ENCODE results near the gene TTK.

TTK gene

DNA sequence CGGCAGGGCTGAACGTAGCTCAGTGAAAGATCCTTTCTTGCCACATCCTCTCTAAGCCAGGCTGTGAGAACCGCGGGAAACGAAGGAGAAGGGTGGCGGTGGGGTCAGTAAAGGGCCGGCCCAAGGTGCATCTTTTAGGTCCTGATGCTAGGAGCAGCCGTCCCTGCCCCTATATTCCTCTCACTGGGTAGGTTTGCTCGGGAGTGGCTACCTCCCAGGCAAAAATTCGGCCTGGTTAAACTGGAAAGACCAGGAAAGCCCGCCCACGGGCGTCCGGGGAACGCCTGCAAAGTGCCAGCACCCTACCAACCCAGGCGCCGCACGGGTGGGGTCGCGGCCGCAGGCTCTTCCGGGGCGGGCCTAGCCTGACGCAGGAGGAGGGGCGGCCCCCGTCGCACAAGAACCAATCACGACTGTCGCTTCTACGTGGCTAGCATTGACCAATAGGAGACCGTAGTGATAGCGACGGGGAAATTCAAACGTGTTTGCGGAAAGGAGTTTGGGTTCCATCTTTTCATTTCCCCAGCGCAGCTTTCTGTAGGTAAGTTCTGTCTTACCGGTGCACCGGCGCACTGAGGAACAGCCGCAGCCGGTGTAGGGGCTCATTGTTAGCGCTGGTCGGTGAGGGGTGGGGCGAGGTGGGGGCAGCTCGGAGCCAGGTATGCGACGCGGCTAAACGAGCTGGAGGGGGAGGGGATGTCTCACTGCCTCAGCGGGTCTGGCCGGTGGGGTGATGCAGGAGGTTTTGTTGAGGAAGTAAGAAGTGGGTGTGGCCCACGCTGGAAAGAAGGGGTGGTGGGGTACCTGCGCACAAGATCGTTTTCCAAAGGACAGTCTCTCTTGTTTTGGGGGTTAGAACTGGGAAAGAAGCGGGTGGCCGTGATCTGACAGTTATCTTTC is at the start of gene TTK:
TTK (plus strand) TSS at position 477 of the 900 bp plus-strand sequence. CDS start 1,195 bp downstream, outside the sequence.
- peak; percentile 84 to 85 for DNase-seq (ENCODE audit: low read depth in 2 of 2)

DNA sequence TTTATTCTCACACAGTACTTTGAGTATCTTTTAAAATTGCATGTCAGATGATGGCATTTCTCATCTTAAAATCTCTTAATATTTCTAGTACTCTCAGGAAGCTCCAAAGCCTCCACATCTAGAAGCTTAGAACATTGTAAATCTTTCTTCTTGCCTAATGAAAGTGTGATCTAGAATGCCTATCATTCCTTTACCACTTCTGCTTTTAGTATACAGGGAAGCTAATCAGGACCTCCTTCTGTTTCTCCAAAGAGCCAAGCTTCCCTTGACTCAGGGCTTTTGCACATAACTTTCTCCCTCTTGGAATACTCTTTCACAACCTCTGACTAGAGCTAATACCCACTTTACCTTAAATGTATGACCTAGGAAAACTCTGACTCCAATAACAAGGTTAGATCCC is 49.6 kb upstream of the TTK start:
- DNase-seq (ENCODE audit: low read depth in 2 of 2), result no peak

DNA sequence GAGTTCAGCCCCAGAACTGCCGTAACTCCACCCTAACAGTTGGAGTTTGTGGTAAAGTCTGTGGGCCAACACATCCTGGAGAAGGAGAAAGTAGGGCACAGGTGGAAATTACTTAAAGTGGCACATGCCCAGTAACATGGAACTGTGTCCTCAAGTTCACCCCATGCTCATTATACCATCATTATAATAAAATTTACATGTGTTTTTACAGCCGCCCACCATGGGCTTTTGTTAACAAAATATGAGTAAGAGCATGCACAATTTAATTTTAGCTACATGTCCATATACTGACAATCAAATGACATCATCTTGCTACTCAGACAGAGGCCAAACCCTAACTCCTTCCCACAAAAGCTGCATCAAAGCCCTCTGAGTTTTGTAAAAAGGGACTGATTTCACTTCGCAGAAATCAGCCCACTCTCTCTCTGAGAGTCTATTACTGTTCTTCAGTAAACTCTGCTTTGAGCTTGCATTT is 39.8 kb upstream of the TTK start:
- no peak for DNase-seq (ENCODE audit: low read depth in 2 of 2)

DNA sequence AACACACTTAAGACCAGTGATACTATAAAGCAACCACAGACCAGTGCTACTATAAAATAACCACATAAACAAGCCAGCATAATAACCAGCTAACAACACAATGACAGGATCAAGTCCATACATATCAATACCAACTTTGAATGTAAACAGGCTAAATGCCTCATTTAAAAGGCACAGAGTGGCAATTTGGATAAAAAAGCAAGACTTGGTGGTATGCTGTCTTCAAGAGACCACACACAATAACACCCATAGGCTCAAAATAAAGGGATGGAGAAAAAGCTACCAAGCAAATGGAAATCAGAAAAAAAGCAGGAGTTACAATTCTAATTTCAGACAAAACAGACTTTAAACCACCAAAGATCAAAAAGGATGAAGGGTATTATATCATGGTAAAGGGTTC is 37.3 kb upstream of the TTK start:
- DNase-seq (ENCODE audit: low read depth in 2 of 2), result no peak

DNA sequence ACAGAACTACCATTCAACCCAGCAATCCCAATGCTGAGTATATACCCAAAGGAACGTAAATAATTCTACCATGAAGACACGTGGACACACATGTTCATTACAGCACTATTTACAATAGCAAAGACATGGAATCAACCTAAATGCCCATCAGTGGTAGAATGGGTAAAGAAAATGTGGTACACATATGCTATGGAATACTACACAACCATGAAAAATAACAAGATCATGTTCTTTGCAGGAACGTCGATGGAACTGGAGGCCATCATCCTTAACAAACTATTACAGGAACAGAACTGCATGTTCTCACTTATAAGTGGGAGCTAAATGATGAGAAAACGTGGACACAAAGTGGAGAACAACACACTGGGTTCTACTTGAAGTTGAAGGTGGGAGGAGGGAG is 34.7 kb upstream of the TTK start:
- DNase-seq (ENCODE audit: low read depth in 2 of 2), result no peak

DNA sequence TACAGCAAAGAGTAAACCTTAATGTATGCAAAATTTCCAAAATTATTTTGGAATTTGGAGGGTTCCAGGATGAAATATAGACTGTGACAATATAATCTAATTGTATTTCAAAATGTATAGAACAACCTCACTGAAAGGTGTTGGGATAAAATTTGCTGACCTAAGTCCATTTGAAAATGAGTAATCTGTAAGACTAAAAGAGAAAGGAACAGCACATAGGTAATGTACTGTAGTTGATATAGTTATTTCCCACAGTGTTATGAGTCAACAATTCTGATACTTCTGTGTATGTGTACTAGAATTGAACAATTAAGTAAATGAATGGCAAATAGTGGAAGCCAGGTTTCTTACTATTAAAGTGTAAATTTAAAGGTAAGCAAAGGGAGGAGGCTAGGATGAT is 33.3 kb upstream of the TTK start:
- DNase-seq (ENCODE audit: low read depth in 2 of 2), result no peak

DNA sequence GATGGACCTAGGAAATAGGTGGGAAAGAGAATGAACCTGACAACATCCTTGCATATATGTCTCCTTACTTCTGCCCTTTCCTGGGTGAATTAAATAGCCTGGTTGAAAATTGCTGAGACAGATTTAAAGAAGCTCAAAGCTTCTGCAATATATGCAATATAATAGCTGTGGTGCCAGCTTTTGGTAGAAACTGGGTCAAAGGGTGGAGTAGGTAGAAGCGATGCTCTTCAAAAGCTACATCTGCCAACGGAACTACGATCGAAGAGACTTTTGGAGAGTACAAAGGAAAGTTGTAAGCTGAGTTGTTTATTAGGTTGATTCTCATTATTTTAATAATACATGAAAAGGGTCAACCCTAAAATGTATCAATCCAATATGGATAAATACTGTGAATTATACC is 22.8 kb upstream of the TTK start:
- no peak for DNase-seq (ENCODE audit: low read depth in 2 of 2)

DNA sequence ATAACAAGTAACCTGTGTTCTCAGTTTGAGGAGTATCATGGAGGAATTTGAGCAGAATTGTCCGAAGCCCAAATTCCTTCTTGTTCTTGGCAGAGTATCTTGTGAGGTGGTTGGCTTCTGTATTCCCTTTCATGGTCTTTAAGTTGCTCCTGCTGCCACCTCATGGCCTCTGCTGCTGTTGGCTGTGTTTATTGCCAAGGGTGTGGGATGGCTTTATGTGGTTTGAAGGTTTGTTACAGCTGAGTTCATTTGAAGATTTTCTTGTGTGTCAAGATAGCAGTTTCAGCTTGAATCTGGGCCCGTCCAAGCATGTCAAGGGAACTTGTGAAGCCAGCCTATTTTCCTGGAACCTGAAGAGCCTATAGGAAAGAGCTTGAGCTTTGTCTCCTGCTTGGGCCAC is 20.2 kb upstream of the TTK start:
- DNase-seq (ENCODE audit: low read depth in 2 of 2), result no peak

DNA sequence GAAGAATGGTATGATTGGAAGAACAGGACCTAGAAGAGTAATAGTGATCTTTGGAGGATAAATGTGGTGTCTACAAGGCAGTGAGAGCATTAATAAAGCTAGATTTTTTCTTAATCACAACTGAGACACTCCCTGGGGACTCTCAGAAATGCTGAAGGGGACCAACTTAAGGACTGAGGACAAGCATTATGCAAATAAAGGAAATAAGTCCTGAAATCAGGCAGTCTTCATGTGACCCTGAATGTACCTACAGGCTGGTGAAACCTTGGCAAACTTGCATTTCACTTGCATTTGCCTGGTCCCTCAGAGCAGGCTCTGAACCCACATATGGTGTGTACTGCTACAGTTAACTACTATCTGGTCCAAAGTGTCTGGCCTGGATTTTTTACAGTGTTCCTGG is 19.3 kb upstream of the TTK start:
- DNase-seq (ENCODE audit: low read depth in 2 of 2), result no peak

DNA sequence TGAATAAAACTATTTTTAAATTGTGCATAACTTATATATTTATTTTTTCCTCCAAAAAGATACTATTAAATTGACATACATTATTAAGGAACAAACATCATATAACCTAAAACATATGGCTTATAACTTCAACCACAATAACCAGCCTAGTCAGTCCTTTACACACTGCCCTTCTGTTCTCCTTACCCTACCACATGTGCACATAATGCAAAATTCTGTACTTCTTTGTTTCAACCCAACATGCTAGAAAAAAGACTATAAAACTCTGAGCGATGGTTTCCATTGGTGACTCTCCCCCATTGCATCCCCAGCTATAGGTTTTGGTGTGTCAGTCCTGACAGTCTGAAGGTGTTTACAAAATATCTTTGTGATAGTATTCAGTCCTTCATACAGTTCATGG is 14.8 kb upstream of the TTK start:
- no peak for DNase-seq (ENCODE audit: low read depth in 2 of 2)

DNA sequence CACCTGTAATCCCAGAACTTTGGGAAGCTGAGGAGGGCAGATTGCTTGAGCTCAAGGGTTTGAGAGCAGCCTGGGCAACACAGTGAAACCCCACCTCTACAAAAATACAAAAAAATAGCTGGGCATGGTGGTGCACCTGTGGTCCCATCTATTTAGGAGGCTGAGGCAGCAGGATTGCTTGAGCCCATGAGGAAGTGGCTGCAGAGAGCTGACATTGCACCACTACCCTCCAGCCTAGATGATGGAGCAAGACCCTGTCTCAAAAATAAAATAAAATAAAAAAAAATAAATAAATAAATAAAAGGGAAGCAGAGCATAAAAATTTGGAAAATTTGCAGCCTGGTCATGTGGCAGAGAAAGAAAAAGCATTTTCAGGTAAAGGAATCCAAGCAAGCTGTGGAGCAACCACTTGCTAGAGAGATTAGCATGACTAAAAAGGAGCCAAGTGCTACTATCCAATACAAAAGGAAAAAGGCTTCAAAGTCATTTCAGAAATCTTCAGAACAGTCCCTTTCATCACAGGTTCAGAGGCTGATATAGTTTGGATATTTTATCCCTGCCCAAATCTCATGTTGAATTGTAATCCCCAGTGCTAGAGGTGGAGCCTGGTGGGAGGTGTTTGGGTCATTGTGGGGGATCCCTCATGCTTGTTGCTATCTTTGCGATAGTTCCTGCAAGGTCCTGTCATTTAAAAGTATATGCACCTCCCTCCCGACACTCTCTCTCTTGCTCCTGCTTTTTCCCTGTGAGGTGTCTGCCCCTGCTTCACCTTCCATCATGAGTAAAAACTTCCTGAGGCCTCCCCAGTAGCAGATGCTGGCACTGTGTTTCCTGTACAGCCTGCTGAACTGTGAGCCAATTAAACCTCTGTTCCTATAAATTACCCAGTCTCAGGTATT is 11.2 kb upstream of the TTK start:
- DNase-seq (ENCODE audit: low read depth in 2 of 2), result no peak

DNA sequence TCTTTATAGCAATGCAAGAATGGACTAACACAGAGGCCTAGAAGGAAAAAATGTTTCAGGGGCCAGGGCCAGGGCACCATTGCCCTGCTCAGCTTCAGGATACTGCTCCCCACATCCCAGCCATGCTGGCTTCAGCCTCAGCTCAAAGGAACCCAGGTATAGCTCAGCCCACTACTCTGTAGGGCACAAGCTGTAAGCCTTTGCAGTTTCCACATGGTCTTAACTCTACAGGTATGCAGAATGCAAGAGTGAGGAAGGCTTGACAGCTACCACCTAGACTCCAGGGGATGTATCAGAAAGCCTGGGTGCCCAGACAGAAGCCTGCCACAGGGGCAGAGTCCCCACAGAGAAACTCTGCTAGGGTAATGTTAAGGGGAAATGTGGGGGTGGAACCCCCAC is 10.5 kb upstream of the TTK start:
- DNase-seq (ENCODE audit: low read depth in 2 of 2), result no peak

DNA sequence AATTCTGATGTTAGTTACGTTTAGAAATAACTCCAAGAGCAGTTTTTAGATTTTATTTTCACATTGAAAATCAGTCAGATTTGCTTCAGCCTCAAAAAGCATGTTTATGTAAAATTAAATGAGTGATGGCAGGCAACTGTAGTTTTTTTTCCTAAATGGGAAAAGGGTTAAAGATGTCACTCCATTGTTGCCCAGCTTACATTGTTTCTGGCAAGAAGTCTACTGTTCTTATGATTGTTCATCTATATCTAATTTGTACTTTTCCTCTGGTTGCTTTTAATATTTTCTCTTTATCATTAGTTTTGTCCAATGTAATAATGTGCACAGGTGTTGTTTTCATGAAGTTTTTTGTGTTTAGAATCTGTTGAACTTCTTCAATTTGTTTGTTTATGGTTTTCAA is 6.7 kb upstream of the TTK start:
- no peak for DNase-seq (ENCODE audit: low read depth in 2 of 2)

DNA sequence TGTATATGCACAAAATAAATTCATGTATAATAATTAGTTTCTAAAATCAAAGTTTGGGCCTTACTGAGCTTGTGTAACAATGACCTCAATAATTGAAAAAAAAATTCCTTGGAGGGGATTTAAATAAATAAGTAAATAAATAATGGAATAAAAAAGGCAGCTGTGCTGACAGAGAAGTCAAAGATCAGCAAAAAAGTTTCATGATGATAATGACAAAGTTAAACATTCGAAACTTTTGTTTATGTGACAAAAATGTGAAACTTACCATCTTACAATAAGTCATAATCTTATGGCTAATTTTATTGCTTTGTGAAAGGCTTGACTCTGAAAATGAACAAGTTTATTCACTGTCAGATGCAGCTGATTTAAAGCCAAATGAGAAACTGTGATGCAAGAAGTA is 3.1 kb upstream of the TTK start:
- DNase-seq (ENCODE audit: low read depth in 2 of 2), result no peak

DNA sequence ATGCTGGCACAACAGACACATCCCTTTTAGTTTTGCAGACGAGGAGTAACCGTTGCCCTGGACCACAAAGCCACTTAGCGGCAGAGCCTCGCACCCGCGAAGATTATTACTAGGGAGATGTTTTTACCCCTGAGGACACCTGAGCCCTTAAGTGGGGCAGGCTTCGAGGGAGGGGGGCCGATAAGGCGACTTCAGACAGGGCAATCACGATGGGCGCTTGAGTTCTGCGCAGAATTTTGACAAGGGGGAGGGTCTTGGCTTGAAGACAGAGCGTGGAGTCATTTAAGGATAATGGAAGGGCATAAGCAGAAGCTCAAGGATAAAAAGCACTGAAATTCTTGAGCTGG is 650 bp upstream of the TTK start:
- DNase-seq (ENCODE audit: low read depth in 2 of 2), result peak in 1 of 2 donors; percentile 4

DNA sequence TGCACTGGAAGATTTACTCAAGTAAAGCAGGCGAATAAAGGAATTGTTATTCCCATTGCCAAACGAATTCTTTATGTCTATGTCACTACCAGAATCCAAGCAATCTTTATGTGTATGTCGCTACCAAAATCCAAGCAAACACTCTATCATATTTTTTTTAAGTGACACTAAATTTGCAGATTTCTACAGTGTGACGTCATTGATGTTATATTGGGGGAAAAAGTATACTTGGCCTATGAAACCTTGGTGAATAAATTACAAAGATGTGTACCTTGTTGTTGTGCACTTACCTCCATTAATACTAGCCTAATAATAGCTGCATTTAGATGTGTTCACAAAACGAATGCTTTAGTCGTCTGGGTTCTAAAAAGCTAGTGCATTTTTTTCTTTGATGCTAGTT is 957 bp downstream of the TTK start:
- DNase-seq (ENCODE audit: low read depth in 2 of 2), result no peak

DNA sequence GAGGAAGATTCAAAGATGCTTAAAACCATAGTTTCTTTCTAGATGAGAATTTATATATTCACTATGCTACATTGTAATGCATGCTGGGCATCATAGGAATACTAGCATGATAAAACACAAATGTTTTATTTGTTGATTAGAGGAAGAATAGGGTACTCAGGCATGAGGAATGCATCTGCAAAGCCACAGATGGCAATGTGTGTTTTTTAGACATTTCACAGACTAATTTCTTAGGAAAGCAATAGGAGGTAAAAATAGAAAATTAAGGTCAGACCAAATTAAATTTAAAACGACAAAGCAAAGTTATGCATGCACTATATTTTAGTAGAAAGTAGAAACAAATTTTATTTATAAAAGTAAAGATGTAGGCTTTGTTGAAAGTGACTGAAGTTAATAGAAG is 2.1 kb downstream of the TTK start:
- no peak for DNase-seq (ENCODE audit: low read depth in 2 of 2)

DNA sequence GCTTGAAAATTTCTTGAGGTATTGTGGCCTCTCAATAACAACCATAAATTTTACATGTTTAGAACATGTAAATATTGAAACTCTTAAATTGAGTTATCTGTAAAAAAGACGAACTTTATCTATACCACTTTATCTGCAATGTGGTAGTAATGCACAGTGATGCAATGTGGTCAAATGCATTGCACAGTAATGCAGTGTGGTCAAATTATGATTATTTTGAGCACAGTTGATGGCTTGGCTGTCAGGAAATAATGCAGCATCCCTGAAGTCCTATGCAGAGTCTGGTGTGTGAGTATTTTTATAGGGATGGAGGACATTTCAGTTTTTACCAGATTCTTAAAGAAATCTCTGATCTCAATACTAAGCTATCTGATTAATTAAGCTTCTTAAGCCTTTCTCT is 5.1 kb downstream of the TTK start:
- DNase-seq (ENCODE audit: low read depth in 2 of 2), result no peak

DNA sequence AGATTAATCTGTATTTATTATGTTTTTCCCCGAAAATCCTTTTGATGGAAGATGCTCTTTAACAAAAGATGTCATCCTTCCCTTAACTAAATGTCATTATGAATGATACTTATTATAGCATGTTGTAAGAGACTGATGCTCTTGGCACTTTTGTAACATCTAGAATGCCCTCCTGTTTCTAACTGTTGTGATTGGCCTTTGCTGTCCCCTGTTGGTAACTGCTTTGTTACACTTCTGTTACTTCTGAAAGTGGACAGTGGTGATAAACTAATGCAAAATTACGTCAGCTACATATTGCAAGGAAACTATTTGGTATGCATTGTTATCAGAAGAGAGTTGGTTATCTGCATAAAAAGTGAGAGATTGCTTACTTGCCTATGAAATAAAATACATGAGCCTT is 5.8 kb downstream of the TTK start:
- DNase-seq (ENCODE audit: low read depth in 2 of 2), result no peak

DNA sequence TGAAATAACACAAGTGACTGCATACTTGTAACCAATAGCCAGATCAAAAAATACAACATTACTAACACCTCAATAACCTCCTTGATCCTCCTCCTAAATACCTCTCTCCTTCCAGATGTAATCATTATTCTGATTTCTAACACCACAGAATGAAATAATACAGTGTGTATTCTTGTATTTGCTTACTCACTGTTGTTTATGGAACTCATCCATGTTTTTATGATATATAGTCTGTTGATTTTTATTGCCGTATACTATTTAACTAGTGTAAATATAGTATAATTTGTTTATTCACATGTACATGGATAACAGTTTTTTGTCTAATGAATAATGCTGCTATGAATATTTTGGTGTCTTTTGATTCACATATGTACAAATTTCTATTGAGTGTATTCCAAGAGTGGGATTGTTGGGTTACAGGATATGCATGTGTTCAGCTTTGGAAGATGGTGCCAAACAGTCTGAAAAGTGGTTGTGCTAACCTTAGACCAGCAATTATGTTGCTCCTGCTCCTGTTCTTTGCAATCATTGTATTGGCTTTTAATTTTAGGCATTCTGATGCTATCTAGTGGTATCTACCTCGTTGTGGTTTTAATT is 11.5 kb downstream of the TTK start:
- no peak for DNase-seq (ENCODE audit: low read depth in 2 of 2)

DNA sequence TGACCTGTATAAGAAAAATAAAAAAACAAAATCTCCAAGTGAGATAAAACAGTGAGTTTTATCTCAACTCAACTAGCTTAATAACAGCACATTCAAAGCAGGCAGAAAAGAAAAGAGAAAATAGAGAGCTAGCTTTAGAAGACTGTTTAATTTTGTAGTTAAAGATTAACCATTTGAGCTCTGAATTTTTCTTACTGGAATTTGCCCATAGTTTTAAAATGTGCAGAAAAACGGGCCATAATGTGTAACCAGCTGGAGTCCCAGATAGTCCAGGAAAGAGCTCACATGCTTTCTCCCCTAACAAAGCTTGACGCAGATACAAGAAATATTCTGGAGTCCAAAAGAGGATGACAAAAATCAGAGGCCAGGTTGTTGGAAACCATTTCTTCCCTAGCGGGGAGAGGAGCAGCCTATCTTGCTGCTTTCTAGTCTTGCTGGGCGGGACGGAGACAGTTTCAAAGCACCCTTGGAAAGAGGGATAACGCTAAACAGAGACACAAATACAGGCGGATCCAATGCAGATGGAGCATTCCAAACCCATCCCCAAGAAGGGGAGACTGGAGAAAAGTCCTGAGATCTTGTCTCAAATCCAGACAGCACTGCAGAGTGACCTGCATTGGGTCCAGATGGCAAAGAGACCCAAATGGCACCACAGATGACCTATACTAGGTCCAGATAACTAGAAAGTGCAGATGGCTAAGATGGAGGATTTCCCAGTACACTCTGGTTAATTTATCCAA is 16.1 kb downstream of the TTK start:
- no peak for DNase-seq (ENCODE audit: low read depth in 2 of 2)

DNA sequence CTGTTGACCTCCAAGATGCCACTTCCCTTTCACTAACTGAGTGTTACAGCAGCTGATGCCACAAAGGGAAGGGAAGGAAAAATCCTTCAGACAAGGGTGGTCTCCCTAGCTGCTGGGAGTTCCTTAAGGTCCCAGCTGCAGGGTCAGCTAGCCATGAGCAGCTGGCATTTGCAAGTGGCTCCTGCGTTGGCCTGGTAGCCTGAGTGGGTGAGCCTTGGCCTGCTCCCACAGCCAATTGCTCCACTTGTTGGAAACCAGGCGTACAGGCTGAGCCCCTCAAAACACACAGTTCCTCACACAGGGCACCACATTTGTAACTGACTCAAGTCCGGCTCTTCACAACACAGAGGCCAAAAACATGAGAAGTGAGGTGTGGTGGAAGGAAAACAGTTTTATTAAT is 16.7 kb downstream of the TTK start:
- no peak for DNase-seq (ENCODE audit: low read depth in 2 of 2)

Measured in stimulated activated CD8-positive, alpha-beta memory T cell treated with anti-CD3 and anti-CD28 coated beads, Interleukin-15, amount 100 ng/mL, for 48 hours (primary cell).